ENCODE results near the gene KRT80. TPM values are rescaled to one million over a fixed set of nuclear protein-coding genes. Genes with fewer than 3 reads are reported as not detected.

KRT80 gene
- total RNA-seq, 1 experiment from 2014 or later: 8.8 TPM

GRCh38 chr12:52185400-52185967, 6.3 kb downstream of the KRT80 start:
- ChIA-PET POLR2A (interaction anchor here (1.7 kb wide), 1 partner anchor 18 kb away, joined by 4 read pairs; no protein-coding TSS in a partner anchor), RAD21 (ENCODE audit: low non-redundant PET in 1 of 2, low total read pairs in 2 of 2, uncharacterized antibody in 2 of 2, unreplicated experiment in 2 of 2) (no interaction called here), CTCF (interaction anchor here (1.6 to 1.7 kb wide), 3 partner anchors 10 to 37 kb away, joined by 3 to 7 read pairs (median 4); no protein-coding TSS in a partner anchor)
- Histone ChIP-seq H3K36me3 (ENCODE audit: control insufficient read depth in 1 of 2, insufficient read depth in 2 of 2, low read length in 2 of 2) (no peaks in the 10 kb centered on the region), H3K9ac (ENCODE audit: low read length) (no peak overlapping the region), H3K79me2 (ENCODE audit: insufficient read depth, low read length) (no peaks in the 10 kb centered on the region), H3K4me3 (replicated peaks in 1 of 2; ENCODE audit: low read depth in 1 of 2, low read length in 2 of 2) (no peak overlapping the region), H2AFZ (ENCODE audit: low read depth, low read length, poor library complexity, severe bottlenecking) (no peak overlapping the region), H3K27me3 (ENCODE audit: insufficient read depth, low read length) (no peaks in the 10 kb centered on the region), H3K9me3 (ENCODE audit: control insufficient read depth in 1 of 2, insufficient read depth in 1 of 2, low read depth in 1 of 2, low read length in 2 of 2) (no peaks in the 10 kb centered on the region), H3K27ac (ENCODE audit: low read depth, low read length) (no peak overlapping the region), H3K4me1 (ENCODE audit: control insufficient read depth in 1 of 2, insufficient read depth in 2 of 2, low read length in 2 of 2) (peaks cover 45 to 92% of the 10 kb centered on the region in 2 experiments), H3K4me2 (ENCODE audit: low read length) (peak overlapping the region; percentile 49), H3K9me2 (ENCODE audit: insufficient read depth) (no peaks in the 10 kb centered on the region), H4K20me1 (ENCODE audit: insufficient read depth) (no peaks in the 10 kb centered on the region)
- DNase-seq (ENCODE audit: low read depth, low spot score) (no peak), ATAC-seq (no peak)
- no peak for TF ChIP-seq MAX (IDR thresholded peaks at IDR 0.05)
- no peak for TF ChIP-seq RAD21 (IDR thresholded peaks at IDR 0.05; ENCODE audit: low read depth)
- no peak for TF ChIP-seq ATF3 (IDR thresholded peaks at IDR 0.05)
- TF ChIP-seq JUND (IDR thresholded peaks at IDR 0.05): no peak
- TF ChIP-seq EZH2phosphoT487 (IDR thresholded peaks at IDR 0.05; ENCODE audit: borderline replicate concordance): no peak
- TF ChIP-seq CEBPB (IDR thresholded peaks at IDR 0.05; ENCODE audit: low read depth): no peak
- no peak for TF ChIP-seq SIN3A (IDR thresholded peaks at IDR 0.05; ENCODE audit: low read depth)
- intact Hi-C loops (cut with micrococcal nuclease): no loop called here
- no TSS peak for BruUV-seq (replicated peaks)

- Histone ChIP-seq H3K4me1 (ENCODE audit: control insufficient read depth in 1 of 2, insufficient read depth in 2 of 2, low read length in 2 of 2) (peaks cover 38 to 86% of the 10 kb centered on the region in 2 experiments), H2AFZ (ENCODE audit: low read depth, low read length, poor library complexity, severe bottlenecking) (no peak overlapping the region), H3K9ac (ENCODE audit: low read length) (no peak overlapping the region), H3K4me3 (replicated peaks in 1 of 2; ENCODE audit: low read depth in 1 of 2, low read length in 2 of 2) (no peak overlapping the region), H3K9me2 (ENCODE audit: insufficient read depth) (no peaks in the 10 kb centered on the region), H3K27ac (ENCODE audit: low read depth, low read length) (no peak overlapping the region), H4K20me1 (ENCODE audit: insufficient read depth) (no peaks in the 10 kb centered on the region), H3K4me2 (ENCODE audit: low read length) (no peak overlapping the region), H3K79me2 (ENCODE audit: insufficient read depth, low read length) (no peaks in the 10 kb centered on the region), H3K9me3 (ENCODE audit: control insufficient read depth in 1 of 2, insufficient read depth in 1 of 2, low read depth in 1 of 2, low read length in 2 of 2) (no peaks in the 10 kb centered on the region), H3K27me3 (ENCODE audit: insufficient read depth, low read length) (no peaks in the 10 kb centered on the region), H3K36me3 (ENCODE audit: control insufficient read depth in 1 of 2, insufficient read depth in 2 of 2, low read length in 2 of 2) (no peaks in the 10 kb centered on the region)
- BruUV-seq (replicated peaks): no TSS peak
- CTCF ChIA-PET: interaction anchor here (1.7 kb wide), 1 partner anchor 29 kb away, joined by 7 read pairs; no protein-coding TSS in a partner anchor
- POLR2A ChIA-PET: no interaction called here
- ATAC-seq (no peak), DNase-seq (ENCODE audit: low read depth, low spot score) (no peak)
- TF ChIP-seq YY1 (IDR thresholded peaks at IDR 0.05; ENCODE audit: extremely low read depth, insufficient replicate concordance, low read depth, low read length) (no peak), ZFX (IDR thresholded peaks at IDR 0.05) (no peak), EGR1 (IDR thresholded peaks at IDR 0.05; ENCODE audit: low read depth) (no peak), ZNF274 (IDR thresholded peaks at IDR 0.05; ENCODE audit: low read depth, low read length) (no peak), CEBPB (IDR thresholded peaks at IDR 0.05; ENCODE audit: low read depth) (no peak), TCF7L2 (IDR thresholded peaks at IDR 0.05; ENCODE audit: borderline replicate concordance, extremely low read depth, insufficient read depth, insufficient read length) (no peak), SIN3A (IDR thresholded peaks at IDR 0.05; ENCODE audit: low read depth) (no peak), MAX (IDR thresholded peaks at IDR 0.05) (no peak), ZBTB33 (IDR thresholded peaks at IDR 0.05; ENCODE audit: extremely low read depth, insufficient replicate concordance, low read length) (no peak), FOSL1 (IDR thresholded peaks at IDR 0.05; ENCODE audit: low read depth) (no peak)
- RAD21 ChIA-PET (ENCODE audit: low non-redundant PET in 1 of 2, low total read pairs in 2 of 2, uncharacterized antibody in 2 of 2, unreplicated experiment in 2 of 2): no interaction called here
- intact Hi-C loops (cut with micrococcal nuclease): no loop called here
Observed at GRCh38 chr12:52184813-52185212, 7.0 kb downstream of the KRT80 start.
